Glomerular endothelial cell (primary cell): ENCODE data around the gene FXYD4. TPM values are rescaled to one million over a fixed set of nuclear protein-coding genes. Genes with fewer than 3 reads are reported as not detected.
"Not testable (repeated sequence)": the region's sequence is repeated elsewhere in the genome, so short reads cannot be mapped to it uniquely, and the experiment has no call there.

Source experiments
- DNase-seq: peaks from one replicate; pipeline ENCODE4 v3.0.0-alpha.2; 2011; ENCODE audit warnings: low read depth, low spot score; ENCODE audit errors: extremely low read depth
- total RNA-seq: library from RNA; depleted of rRNA; stranded (reverse); fragments of >200 nt; gene quantifications from 2 replicates; pipeline ENCODE4 v1.2.3, GENCODE V29; 2015

Gene FXYD4
- total RNA-seq, 1 donor from 2014 or later, result not detected

GRCh38 chr10:43374194-43374593 is 2.8 kb downstream of the FXYD4 start:
- DNase-seq, result no peak

GRCh38 chr10:43375401-43376020 is 4.1 kb downstream of the FXYD4 start:
- DNase-seq, result no peak

- no peak for DNase-seq
These were observed 4.7 kb downstream of the FXYD4 start for GRCh38 chr10:43376046-43376635.

- no peak for DNase-seq
These were observed 5.5 kb downstream of the FXYD4 start for GRCh38 chr10:43376828-43377423.

- DNase-seq, result no peak
These were observed 6.0 kb downstream of the FXYD4 start for GRCh38 chr10:43377424-43377883.

- no peak for DNase-seq
These were observed 9.3 kb downstream of the FXYD4 start for GRCh38 chr10:43380610-43381222.

GRCh38 chr10:43383204-43383971 is 12.0 kb downstream of the FXYD4 start:
- no peak for DNase-seq

GRCh38 chr10:43384252-43385221 is 13.1 kb downstream of the FXYD4 start:
- no peak for DNase-seq

GRCh38 chr10:43385412-43386004 is 14.1 kb downstream of the FXYD4 start:
- no peak for DNase-seq

- no peak for DNase-seq
These were observed 15.1 kb downstream of the FXYD4 start for GRCh38 chr10:43386549-43386948.

GRCh38 chr10:43386981-43387677 is 15.7 kb downstream of the FXYD4 start:
- no peak for DNase-seq

- DNase-seq, result no peak
These were observed 16.2 kb downstream of the FXYD4 start for GRCh38 chr10:43387678-43388032.

- no peak for DNase-seq
These were observed 18.4 kb downstream of the FXYD4 start for GRCh38 chr10:43389867-43390266.

GRCh38 chr10:43390333-43390732 is 18.9 kb downstream of the FXYD4 start:
- no peak for DNase-seq

GRCh38 chr10:43390759-43391158 is 19.3 kb downstream of the FXYD4 start:
- DNase-seq, result no peak

- DNase-seq, result no peak
These were observed 20.1 kb downstream of the FXYD4 start for GRCh38 chr10:43391496-43391895.

GRCh38 chr10:43392748-43393147 is 21.3 kb downstream of the FXYD4 start:
- DNase-seq, result no peak

GRCh38 chr10:43393186-43393585 is 21.8 kb downstream of the FXYD4 start:
- DNase-seq, result not testable (repeated sequence)
